Measurements from ENCODE around the gene TMPRSS7.
"Not testable (repeated sequence)": the region's sequence is repeated elsewhere in the genome, so short reads cannot be mapped to it uniquely, and the experiment has no call there.

TMPRSS7 gene

GRCh38 chr3:112072387-112073060 is 38.0 kb downstream of the TMPRSS7 start:
- not testable (repeated sequence) for DNase-seq (ENCODE audit: low read depth)

- DNase-seq (ENCODE audit: low read depth) = no peak
These were observed 39.5 kb downstream of the TMPRSS7 start for GRCh38 chr3:112074006-112074405.

- peak; percentile 95 for DNase-seq (ENCODE audit: low read depth)
These were observed 40.3 kb downstream of the TMPRSS7 start for GRCh38 chr3:112074616-112075497.

GRCh38 chr3:112078125-112079083 is 43.9 kb downstream of the TMPRSS7 start:
- DNase-seq (ENCODE audit: low read depth) = no peak

GRCh38 chr3:112083239-112083638 is 48.7 kb downstream of the TMPRSS7 start:
- DNase-seq (ENCODE audit: low read depth) = no peak

GRCh38 chr3:112084980-112085705 is 50.6 kb downstream of the TMPRSS7 start:
- DNase-seq (ENCODE audit: low read depth) = no peak

GRCh38 chr3:112085735-112086075 is 51.2 kb downstream of the TMPRSS7 start:
- DNase-seq (ENCODE audit: low read depth) = no peak

GRCh38 chr3:112086076-112086854 is 51.7 kb downstream of the TMPRSS7 start, which contains the start of gene C3orf52:
C3orf52 (plus strand) TSS chr3:112086389; CDS start chr3:112086408, 19 bp downstream.
- peak; percentile 53 for DNase-seq (ENCODE audit: low read depth)

GRCh38 chr3:112086875-112087524 is 52.5 kb downstream of the TMPRSS7 start:
- DNase-seq (ENCODE audit: low read depth) = no peak

- DNase-seq (ENCODE audit: low read depth) = no peak
These were observed 53.2 kb downstream of the TMPRSS7 start for GRCh38 chr3:112087746-112088145.

GRCh38 chr3:112088944-112089343 is 54.4 kb downstream of the TMPRSS7 start:
- no peak for DNase-seq (ENCODE audit: low read depth)

- no peak for DNase-seq (ENCODE audit: low read depth)
These were observed 55.7 kb downstream of the TMPRSS7 start for GRCh38 chr3:112089956-112090886.

GRCh38 chr3:112090887-112091586 is 56.5 kb downstream of the TMPRSS7 start:
- DNase-seq (ENCODE audit: low read depth) = no peak

GRCh38 chr3:112092496-112093179 is 58.1 kb downstream of the TMPRSS7 start:
- DNase-seq (ENCODE audit: low read depth) = no peak

- no peak for DNase-seq (ENCODE audit: low read depth)
These were observed 58.6 kb downstream of the TMPRSS7 start for GRCh38 chr3:112093180-112093522.

- DNase-seq (ENCODE audit: low read depth) = no peak
These were observed 61.2 kb downstream of the TMPRSS7 start for GRCh38 chr3:112095731-112096130.

- no peak for DNase-seq (ENCODE audit: low read depth)
These were observed 61.6 kb downstream of the TMPRSS7 start for GRCh38 chr3:112096176-112096575.

GRCh38 chr3:112097378-112097777 is 62.8 kb downstream of the TMPRSS7 start:
- DNase-seq (ENCODE audit: low read depth) = peak; percentile 99
